Umbilical cord (tissue), 2 donors: Measurements from ENCODE around the gene NEK1. TPM values are rescaled to one million over a fixed set of nuclear protein-coding genes. Genes with fewer than 3 reads are reported as not detected.
A peak's percentile ranks its signal among the peaks of the same experiment; 100 is the strongest.
"Not testable (repeated sequence)": the region's sequence is repeated elsewhere in the genome, so short reads cannot be mapped to it uniquely, and the experiment has no call there.

ENCODE experiments used
- DNase-seq: peaks from one replicate; pipeline ENCODE4 v3.0.0-alpha.2; 2015; ENCODE audit warnings: low spot score
- total RNA-seq: library from RNA; depleted of rRNA; stranded (reverse); fragments of >200 nt; gene quantifications from one replicate; pipeline ENCODE4 v1.2.3, GENCODE V29; 2014; ENCODE audit warnings: low replicate concordance; ENCODE audit not compliant: insufficient read depth

Gene NEK1
- total RNA-seq, 1 donor from 2014 or later = 23.4 TPM

DNA sequence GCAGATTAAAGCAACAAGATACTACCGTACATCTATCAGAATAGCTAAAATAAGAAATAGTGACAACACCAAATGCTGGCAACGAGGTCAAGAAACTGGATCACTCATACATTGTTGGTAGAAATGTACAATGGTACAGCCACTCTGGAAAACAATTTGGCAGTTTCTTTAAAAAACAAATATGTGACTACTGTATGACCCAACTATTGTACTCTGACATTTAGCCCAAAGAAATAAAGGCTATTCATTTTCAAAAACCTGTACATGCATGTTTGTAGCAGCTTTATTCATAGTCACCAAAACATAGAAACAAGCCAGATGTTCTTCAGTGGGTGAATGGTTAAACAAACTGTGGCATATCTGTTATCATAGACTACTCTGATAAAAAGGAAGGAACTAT is 16.2 kb upstream of the NEK1 start:
- DNase-seq = no peak

- DNase-seq = no peak
Measured at GRCh38 chr4:169627307-169627706, 14.9 kb upstream of the NEK1 start.

DNA sequence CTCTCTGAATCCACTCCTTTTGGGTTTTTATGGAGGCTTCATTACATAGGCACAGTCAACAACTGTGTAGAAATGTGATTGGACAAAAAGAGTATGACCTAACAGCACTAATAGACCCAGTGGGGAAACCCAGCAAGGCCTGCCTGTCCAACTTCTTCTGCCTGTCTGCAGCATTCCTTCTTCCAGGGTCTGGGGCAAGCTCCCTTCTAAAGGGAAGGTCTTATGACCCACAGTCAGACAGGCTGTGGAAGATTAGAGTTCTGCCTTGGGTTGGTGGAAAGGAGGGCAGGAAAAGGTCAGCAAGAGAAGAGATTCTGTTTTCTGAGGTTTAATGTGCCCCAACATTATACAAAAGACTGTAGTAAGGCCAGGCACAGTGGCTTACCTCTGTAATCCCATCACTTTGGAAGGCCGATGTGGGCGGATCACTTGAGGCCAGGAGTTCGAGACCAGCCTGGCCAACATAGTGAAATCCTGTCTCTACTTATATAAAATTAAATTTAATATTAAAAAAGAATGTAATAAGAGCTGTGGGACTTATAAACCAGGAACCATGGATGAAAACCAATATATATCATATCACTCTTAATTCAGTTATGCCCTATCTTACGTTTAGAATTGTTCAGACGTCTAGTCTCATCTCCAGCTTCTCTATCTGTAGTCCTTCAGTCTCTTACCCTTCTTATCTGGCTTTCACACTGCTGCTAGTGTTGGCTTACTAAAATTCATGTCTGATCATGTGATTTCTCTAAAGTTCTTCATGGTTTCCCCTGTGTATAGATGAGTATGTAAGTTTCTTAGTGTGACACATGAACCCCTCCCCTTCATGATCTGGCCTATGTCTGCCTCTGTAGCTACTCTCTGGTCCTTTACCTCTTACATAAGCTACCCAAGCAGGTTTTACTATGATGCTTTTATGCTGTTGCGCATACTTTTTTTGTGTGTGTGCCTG is 14.2 kb upstream of the NEK1 start:
- no peak for DNase-seq

DNA sequence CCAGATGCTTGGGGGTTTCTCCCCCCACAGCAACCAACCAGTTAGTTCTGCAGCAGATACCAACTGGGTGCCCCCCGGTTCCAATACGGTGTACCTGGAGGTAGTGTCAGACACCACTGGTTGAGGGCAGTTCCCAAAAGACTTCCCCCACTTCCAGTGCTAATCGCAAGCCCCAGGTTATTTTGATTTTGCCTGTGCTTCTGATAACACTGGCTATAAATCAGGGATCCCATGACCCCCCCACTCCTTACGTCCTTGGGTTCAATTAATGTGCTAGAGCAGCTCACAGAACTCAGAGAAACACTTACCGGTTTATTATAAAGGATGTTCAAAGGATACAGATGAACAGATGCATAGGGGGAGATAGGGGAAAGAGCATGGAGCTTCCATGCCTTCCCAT is 13.5 kb upstream of the NEK1 start:
- no peak for DNase-seq

DNA sequence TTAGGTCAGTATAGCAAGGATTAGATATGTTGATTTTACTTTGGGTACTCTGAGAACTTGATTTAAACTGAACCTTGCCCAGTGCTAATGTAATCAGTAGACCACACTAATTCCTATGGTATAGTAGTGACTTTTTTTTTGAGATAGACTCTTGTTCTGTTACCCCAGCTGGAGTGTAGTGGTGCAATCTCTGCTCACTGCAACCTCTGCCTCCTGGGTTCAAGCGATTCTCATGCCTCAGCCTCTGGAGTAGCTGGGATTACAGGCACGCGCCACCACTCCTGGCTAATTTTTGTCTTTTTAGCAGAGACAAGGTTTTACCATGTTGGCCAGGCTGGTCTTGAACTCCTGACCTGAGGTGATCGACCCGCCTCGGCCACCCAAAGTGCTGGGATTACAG is 11.6 kb upstream of the NEK1 start:
- DNase-seq = not testable (repeated sequence)

DNA sequence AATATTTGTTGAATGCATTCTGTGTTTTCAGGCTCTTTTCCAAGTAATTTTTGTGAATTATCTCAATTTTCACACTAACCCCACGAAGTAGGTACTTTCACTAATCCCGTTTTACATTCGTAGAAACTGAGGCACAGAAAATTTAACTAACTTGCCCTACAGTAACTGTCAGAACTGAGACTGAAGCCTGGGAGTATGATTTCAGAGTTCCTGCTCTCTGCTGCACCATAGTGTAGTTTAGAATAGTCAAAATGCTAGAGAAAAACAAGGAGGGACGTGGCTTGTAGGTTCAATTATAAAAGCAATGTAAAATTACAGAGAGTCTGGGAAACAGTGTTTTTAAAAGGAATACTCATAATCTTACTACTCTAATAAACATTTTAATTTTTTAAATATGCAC is 10.2 kb upstream of the NEK1 start:
- DNase-seq = no peak

GRCh38 chr4:169621731-169622492 is 9.5 kb upstream of the NEK1 start:
- no peak for DNase-seq

GRCh38 chr4:169620880-169621248 is 8.5 kb upstream of the NEK1 start:
- peak; percentile 44 for DNase-seq

- peak; percentile 99 for DNase-seq
Measured at GRCh38 chr4:169619958-169620879, 7.8 kb upstream of the NEK1 start, which contains the start of gene CLCN3. TSS of gene CLCN3 (plus strand) at chr4:169620578. CDS start at chr4:169635929, 15,351 bp downstream.

DNA sequence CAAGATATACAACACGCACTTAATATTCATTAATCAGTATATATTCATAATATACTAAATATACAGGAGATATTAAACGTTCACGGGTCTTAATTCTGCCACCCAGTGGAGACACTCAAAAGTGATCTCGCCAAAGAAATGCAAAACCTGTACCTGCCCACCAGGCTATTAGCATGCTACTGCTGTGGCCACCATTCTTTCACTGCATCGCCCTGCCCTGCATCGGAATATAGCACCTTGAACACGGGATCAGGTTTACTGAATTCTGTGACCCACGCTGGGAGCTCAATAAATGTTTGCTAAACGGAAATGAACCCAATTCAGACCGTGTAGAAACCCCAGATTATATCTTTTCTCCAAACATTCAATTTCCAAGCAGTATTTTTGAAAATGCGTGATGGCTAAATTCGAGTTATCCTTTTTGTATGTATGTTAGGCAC is 7.2 kb upstream of the NEK1 start:
- peak; percentile 64 for DNase-seq

DNA sequence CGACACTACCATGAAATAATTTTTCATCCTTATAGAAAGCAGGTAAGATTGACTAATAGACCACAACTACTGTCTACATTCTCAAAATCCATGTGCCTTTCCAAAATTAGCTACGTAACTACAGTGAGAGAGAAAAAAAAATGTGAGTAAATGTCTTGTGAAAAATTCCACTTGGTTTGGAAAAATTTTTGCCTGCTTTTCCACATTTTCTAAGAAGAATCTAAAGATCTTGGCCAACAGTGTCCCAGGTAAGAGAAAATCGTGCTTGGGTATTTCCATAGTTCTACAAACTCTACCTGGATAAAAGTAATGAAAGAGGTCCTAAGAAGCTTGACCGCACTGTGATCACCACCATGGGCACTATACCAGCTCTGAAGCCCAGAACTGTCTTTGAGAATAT is 6.6 kb upstream of the NEK1 start:
- no peak for DNase-seq

DNA sequence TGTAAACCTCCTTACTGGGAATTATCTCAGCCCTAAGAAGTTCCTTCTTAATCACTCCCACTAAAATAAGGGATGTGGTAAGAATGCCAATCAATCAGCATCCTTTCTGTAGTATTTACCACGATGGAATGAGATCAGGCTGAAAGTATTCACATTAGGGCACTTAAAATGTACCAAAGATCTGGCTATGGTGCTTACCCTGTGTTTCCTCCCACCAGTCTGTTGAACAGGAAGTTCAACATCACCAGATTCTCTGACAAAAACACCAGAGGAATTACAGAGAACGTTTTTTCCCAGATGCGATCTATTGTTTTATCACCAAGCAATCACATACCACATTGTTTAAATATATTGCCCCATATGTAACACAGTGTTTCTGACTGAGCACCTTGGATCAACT is 5.9 kb upstream of the NEK1 start:
- no peak for DNase-seq

GRCh38 chr4:169617306-169617705 is 4.9 kb upstream of the NEK1 start:
- no peak for DNase-seq

- no peak for DNase-seq
Measured at GRCh38 chr4:169616846-169617245, 4.5 kb upstream of the NEK1 start.

DNA sequence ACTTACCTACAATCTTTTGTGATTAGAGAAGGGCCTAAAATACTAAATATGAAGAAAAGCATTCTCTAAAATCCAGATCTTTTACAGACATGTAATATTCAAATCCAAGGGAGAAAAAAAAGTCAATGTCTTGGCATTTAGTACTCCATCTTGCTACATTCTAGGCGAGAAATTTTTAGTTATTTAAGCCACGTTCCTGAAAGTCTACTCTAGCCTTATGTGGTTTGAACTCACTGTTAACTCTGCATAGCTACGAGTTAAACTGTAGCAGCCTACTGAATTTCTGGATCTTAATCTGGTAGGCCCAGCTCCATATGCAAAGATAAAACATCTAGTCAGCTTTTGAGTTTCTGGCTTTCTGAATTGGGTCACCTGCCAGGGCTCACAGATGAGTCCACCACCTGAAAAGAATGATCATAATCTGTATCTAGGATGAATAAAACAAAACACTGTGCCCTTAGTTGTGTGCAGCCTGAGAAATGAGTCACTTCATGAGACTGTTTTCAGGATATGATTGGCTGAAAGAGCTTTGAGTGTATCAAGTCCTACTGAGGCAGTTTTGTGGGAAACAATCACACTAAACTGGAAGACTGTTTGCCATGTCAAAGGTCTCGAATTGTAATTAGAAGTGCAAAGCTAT is 3.2 kb upstream of the NEK1 start:
- DNase-seq = no peak

DNA sequence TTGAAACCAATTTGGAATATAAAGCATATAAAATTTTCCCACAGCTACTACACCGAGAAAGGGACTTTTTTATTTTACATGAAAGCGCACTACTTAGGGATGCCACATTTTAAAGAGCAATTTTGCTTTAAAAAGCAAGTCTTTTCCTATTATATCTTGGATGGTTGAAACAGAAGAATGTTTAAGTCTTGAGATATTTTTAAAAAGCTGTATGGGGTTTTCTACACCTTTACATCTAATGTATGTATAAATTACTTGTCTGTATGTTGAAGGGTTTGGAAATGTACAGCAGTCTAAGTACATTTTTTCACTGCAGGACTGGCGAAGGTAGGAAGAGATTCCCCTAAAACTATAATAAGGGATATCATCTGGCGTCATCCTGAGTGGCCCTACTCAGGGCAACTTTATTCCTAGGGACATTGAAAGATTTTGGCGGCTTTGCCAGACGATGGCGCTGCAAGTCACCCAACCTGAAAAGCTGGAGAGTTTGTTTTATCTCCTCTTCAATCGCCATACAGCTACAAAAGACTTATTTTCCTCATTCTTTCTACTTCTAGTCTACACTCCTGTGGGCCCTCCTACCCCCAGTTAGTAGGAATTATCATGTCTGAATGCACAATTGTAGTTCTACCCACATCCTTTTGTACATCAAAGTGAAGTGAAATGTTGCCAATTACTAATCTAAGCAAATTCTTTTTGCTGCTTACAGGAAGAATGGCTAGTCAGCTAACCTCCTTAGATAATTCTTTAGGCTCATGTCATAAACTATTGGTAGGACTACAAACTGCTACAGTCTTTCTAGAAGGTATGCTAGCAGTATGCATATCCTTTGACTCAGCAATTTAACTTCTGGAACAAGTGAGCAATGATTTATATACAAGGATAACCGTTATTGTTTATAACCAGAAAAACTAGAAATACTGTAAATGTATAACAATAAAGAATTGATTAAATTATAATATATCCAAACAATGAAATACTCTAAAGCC is 782 bp upstream of the NEK1 start:
- DNase-seq = peak; percentile 87

DNA sequence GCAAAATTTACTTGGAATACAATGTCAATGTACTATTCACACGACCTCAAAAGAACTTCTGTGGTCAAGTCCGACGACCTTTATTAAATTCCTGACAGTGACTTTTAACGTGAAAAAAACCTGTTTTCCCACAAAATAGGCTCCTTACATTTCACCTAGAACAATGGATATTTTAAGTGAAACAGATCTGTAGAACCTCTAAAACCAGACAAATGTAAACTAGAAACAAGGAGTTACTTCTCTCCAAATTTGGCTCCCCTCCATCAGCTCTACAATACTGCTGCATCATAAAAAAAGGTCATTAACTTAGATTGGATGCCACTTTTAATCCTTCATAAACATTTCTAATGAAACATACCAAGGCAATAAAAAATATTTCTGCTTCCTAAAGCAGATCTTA is 1.2 kb downstream of the NEK1 start:
- DNase-seq = no peak

GRCh38 chr4:169604903-169605331 is 7.5 kb downstream of the NEK1 start:
- DNase-seq = no peak

DNA sequence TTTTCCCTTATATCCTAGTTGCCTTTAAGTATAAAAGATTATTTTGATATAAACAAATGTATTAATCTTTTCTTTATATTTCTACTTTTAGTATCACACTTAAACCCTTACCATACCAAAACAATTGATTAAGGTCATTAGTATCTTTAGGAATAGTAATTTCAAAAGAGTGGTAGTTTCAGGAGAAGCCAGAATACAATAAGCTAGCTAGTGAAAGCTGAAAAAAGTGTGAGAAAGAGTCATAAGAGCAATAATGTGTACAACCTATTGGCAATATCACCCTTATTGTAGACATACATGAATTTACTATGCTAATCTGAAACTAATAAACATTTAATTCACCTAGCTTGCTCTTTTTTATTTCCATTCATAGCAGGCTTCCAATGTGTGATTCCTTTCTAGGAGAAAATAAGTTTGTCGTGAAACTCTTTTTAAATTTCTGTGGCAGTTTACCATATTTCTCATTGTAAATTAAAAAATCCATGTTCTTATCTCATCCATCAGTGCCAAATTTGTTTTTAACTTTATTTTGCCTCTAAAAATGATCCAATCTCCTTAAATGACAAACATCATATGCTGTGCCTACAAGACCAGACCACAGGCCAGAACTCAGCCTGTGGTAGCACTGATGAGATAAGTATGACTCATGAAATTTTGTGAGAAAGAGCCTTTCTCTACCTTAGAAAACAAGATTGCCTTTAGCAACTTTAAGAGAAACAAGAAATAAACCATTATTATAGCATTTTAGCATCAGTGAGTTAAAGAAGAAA is 8.1 kb downstream of the NEK1 start:
- no peak for DNase-seq
